Effector CD8-positive, alpha-beta T cell (primary cell): Measurements from ENCODE around the gene COL25A1.
"Not testable (repeated sequence)": the region's sequence is repeated elsewhere in the genome, so short reads cannot be mapped to it uniquely, and the experiment has no call there.

Experiments
- DNase-seq: peaks from one replicate; lab custom pipeline; 2025; lab: John Stamatoyannopoulos, UW

COL25A1 gene

GRCh38 chr4:109169170-109169569, 133.3 kb downstream of the COL25A1 start:
- DNase-seq = no peak

GRCh38 chr4:109166586-109166985, 135.9 kb downstream of the COL25A1 start:
- no peak for DNase-seq

- DNase-seq = no peak
These were observed 136.3 kb downstream of the COL25A1 start for GRCh38 chr4:109166126-109166525.

DNA sequence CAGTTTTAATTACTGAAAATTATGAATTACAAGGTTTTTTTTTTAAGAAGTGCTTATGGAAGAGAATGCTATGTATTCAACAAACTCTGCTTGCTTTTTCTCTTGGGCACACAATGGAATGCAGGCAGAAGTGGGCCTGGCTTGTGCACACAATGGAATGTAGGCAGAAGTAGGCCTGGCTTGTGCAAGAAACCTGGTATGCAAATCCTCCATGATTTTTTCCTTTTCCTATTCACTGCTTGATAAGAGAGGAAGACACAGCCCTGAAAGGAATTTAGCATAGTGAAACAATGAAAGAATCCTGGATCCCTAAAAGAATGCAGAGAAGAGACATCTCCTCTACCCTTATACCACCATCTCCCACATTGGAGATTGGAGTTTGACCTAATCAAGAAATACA, 138.4 kb downstream of the COL25A1 start:
- no peak for DNase-seq

GRCh38 chr4:109163493-109163892, 139.0 kb downstream of the COL25A1 start:
- DNase-seq = no peak

- DNase-seq = no peak
These were observed 139.7 kb downstream of the COL25A1 start for GRCh38 chr4:109162759-109163158.

DNA sequence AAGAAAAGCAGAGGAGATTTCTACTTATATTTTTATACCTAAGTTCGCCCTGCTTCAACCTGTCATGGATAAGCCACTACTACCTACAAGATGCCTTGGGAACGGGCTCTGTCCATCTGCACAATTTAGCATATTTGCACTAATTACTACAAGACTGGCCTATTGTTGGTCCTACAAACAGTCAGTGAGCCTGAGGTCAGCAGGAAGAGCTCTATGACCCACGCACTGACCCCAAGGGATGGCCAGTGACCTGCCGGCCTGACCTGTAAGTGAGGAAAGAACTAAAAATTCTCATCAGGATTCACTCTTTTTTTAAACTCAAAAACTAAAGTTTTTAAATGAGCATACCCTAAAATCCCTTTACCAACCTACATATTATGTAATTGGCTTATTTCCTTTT, 142.0 kb downstream of the COL25A1 start:
- no peak for DNase-seq

DNA sequence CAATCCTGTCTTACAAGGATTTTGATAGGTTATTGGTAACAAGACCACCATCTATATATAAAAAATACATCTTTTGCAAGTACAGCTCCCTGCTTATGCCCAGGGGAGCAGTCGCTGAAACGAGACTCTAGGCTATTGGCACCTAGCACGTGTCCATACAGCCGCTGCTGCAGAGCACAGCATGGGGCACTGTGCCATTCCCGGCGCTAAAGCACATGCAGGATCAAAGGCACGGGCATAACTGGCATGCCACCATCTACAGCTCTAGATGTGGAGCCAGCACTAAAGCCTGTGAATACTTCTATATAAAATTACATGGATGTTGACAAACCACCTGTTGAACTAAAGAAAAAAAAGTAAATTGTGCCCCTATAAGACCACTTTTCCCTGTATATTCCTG, 144.8 kb downstream of the COL25A1 start:
- DNase-seq = no peak

GRCh38 chr4:109157205-109157604, 145.3 kb downstream of the COL25A1 start:
- DNase-seq = no peak

GRCh38 chr4:109156356-109156755, 146.1 kb downstream of the COL25A1 start:
- DNase-seq = no peak

- DNase-seq = no peak
These were observed 146.7 kb downstream of the COL25A1 start for GRCh38 chr4:109155682-109156283.

DNA sequence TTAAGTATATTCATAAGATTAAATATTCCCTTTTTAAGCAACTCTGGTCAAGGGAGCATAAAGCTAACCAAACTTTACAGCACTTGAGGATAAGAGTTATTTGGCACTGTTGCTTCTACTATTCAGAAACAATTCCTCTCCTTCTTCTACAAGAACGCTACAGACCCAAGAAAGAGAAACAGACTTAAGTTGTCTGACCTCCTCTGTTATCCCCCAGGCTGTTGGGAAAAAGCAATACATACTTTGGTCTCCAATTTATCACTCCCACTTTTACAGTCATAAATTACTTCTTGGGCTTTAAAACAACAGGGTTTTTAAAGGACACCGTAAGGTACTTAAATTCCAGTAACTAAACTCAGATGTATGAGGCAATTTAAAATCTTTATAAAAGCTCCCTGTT, 147.4 kb downstream of the COL25A1 start:
- DNase-seq = no peak

- DNase-seq = no peak
These were observed 148.0 kb downstream of the COL25A1 start for GRCh38 chr4:109154424-109154823.

- DNase-seq = no peak
These were observed 152.6 kb downstream of the COL25A1 start for GRCh38 chr4:109149836-109150235.

DNA sequence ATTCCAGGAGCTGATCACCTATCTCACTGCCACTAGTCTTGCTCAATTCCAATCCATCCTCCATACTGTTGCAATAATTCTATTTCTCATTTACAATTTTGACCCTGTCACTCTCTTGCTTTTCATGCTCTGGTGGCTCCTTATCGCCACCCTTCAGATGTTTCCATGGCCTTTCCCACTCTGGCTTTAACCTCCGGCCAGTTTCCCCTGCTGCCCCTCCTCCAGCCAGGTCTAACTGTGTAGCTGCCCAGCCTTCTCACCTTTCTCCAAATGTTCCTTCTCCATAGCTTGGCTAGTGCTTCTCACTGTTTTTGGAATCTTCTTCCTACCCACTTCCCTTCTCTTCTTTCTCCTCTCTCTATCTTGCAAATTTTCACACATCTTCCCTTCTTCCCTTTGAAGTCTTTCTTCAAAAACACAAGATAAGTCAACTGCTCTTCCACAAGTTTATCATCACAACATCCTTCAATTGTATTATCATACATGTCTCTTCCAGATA, 153.8 kb downstream of the COL25A1 start:
- DNase-seq = no peak

DNA sequence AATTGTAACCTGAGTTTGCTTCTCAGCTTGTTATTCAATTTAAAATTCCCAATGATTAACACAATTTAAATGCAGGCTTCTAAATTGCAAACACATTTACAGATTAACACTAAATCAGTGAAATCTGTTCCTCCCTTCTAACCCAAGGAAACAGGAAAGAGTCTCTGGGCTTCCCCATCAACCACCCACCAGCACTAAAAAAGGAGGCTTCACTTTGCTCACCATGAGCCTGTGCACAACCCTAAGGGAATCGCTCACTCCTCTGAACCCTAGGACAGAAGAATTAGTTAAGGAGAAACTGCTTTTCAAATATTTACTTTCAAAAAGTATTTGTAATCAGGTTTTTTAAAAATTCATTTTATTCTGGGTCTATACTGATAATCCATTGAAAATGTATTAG, 155.3 kb downstream of the COL25A1 start:
- no peak for DNase-seq

DNA sequence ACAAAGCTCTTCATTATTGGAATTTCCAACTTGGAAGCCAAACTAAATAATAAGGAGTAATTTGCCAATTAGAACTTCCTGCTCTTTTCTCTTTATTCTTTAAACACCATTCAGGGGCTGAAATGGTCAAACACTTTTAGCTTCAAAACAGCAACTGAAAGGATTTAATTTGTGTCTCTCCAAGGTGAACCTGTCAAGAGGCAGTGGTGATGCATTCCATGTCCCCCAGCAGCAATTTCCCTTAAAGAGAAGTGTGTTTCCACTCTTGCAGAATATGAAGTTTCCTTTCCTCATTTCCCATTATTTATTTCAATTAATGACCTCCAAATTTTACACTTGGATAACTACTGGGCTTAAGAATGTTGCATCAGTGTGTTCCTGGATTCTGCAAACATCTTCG, 156.0 kb downstream of the COL25A1 start:
- DNase-seq = no peak

- not testable (repeated sequence) for DNase-seq
These were observed 164.3 kb downstream of the COL25A1 start for GRCh38 chr4:109138125-109138524.

DNA sequence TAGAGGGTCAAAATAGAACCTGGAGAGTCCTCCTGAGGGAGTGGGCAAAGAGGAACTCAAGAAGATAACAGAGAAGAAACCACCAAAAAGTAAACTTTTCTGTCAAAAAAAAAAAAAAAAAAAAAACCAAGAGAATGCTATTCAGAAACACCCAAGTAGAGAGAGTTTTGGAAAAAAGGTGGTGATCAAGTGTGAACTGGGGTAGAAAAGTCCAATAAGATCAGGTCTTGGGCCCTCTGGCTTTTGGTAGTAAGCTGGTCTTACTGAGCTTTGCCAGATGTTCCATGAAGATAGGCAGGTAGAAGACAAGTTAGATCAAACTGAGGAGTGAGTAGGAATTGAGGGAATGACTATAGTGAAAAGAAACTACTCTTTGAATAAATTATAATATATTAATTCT, 167.5 kb downstream of the COL25A1 start:
- DNase-seq = no peak

DNA sequence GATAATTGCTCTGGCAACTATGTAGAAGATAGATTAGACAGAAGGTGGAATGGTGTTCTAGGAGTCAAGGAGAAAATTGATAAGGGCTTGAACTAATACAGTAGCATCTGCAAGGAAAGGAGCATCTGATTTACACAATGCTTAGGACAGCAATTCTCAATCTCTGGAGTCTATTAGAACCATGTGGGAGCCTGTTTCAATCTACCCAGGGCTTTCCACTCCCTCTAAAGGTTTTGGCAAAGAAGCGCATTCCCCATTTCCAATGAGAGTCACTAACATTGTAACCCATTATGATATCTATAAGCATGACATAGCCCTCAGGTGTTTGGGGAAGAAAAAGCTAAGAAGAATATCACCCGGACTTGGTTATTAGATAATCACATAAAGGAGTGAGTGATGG, 168.2 kb downstream of the COL25A1 start:
- DNase-seq = no peak

DNA sequence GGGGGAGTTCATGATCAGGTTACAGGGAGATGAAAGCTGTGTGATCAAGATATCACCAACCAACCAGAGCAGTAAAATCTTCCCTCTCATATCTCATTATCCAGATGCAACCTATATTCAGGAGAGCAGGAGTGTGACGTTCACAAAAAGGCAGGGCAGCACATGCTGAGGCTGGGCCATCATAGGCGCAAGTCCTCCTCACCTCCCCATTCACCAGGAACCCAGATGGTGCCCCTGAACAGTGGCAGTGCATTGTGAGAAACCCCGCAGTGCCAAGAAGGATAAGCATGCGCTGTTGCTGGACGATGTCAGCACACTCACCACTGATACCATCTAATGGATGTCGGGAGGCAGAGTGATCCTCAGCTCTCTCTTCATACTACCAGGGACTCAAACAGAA, 170.9 kb downstream of the COL25A1 start:
- DNase-seq = no peak

- no peak for DNase-seq
These were observed 173.9 kb downstream of the COL25A1 start for GRCh38 chr4:109128589-109128988.

GRCh38 chr4:109127866-109128265, 174.6 kb downstream of the COL25A1 start:
- no peak for DNase-seq

GRCh38 chr4:109126856-109127255, 175.6 kb downstream of the COL25A1 start:
- no peak for DNase-seq
